Measurements from ENCODE around the gene ACOT2. TPM values are rescaled to one million over a fixed set of nuclear protein-coding genes. Genes with fewer than 3 reads are reported as not detected.

ACOT2 gene
- total and polyA plus RNA-seq, 8 donors, result 24.4 to 44.5 (median 29.1) TPM

GRCh38 chr14:73620268-73620667 lies 51.3 kb downstream of the ACOT2 start:
- Histone ChIP-seq H3K9me3 (no peaks in the 10 kb centered on the region), H3K27me3 (no peaks in the 10 kb centered on the region), H3K27ac (no peak overlapping the region), H3K4me1 (no peaks in the 10 kb centered on the region), H3K36me3 (no peaks in the 10 kb centered on the region), H3K4me3 (no peak overlapping the region)
- DNase-seq (no peak), ATAC-seq (no peak)
- no peak for TF ChIP-seq CTCF (IDR thresholded peaks at IDR 0.05)
- intact Hi-C loops (cut with DNase I), result no loop called here

GRCh38 chr14:73623504-73624054 lies 54.6 kb downstream of the ACOT2 start:
- H3K36me3 ChIP-seq, result no peaks in the 10 kb centered on the region
- H3K4me3 ChIP-seq, result no peak overlapping the region
- DNase-seq (no peak), ATAC-seq (no peak)
- H3K27ac ChIP-seq, result no peak overlapping the region
- no peaks in the 10 kb centered on the region for H3K27me3 ChIP-seq
- TF ChIP-seq CTCF (IDR thresholded peaks at IDR 0.05), result no peak
- H3K9me3 ChIP-seq, result no peaks in the 10 kb centered on the region
- intact Hi-C loops (cut with DNase I), result no loop called here
- H3K4me1 ChIP-seq, result no peaks in the 10 kb centered on the region

Other genes with a start within 250 kb of the ACOT2 start
- gene NUMB, start 110.7 kb upstream of the ACOT2 start, total RNA-seq, result 100 to 1,000 TPM in 1 of 2 donors, 10 to 100 TPM in 1; 95.1 to 121 TPM
- 100 to 1,000 TPM in 4 of 6 donors, 10 to 100 TPM in 2; 91.0 to 111 (median 105) TPM for gene NUMB, start 110.7 kb upstream of the ACOT2 start, polyA plus RNA-seq (ENCODE audit: insufficient read length in 6 of 6)
- 10 to 100 TPM; 11.9 to 14.7 TPM for gene RIOX1, start 78.3 kb upstream of the ACOT2 start, total RNA-seq
- gene RIOX1, start 78.3 kb upstream of the ACOT2 start, polyA plus RNA-seq (ENCODE audit: insufficient read length in 6 of 6), result 1 to 10 TPM; 6.2 to 9.8 (median 8.5) TPM
- 10 to 100 TPM; 11.5 to 13.6 TPM for gene ACOT1, start 32.1 kb upstream of the ACOT2 start, total RNA-seq
- gene ACOT1, start 32.1 kb upstream of the ACOT2 start, polyA plus RNA-seq (ENCODE audit: insufficient read length in 6 of 6), result 1 to 10 TPM; 1.6 to 4.3 (median 2.4) TPM
- under 1 TPM; 0.41 to 0.63 TPM for gene HEATR4, start 10.3 kb upstream of the ACOT2 start, total RNA-seq
- 1 to 10 TPM; 1.3 to 1.7 (median 1.5) TPM for gene HEATR4, start 10.3 kb upstream of the ACOT2 start, polyA plus RNA-seq (ENCODE audit: insufficient read length in 6 of 6)
- gene ACOT4, start 22.7 kb downstream of the ACOT2 start, total RNA-seq, result 1 to 10 TPM; 2.7 to 4.8 TPM
- gene ACOT4, start 22.7 kb downstream of the ACOT2 start, polyA plus RNA-seq (ENCODE audit: insufficient read length in 6 of 6), result under 1 TPM; 0.53 to 0.85 (median 0.72) TPM
- not detected for gene ACOT6, start 43.3 kb downstream of the ACOT2 start, total RNA-seq
- gene ACOT6, start 43.3 kb downstream of the ACOT2 start, polyA plus RNA-seq (ENCODE audit: insufficient read length in 6 of 6), result not detected
- 10 to 100 TPM; 14.8 to 15.0 TPM for gene DNAL1, start 75.8 kb downstream of the ACOT2 start, total RNA-seq
- gene DNAL1, start 75.8 kb downstream of the ACOT2 start, polyA plus RNA-seq (ENCODE audit: insufficient read length in 6 of 6), result 10 to 100 TPM; 14.6 to 19.5 (median 17.6) TPM
- 10 to 100 TPM; 30.8 to 32.4 TPM for gene PNMA1, start 145.2 kb downstream of the ACOT2 start, total RNA-seq
- gene PNMA1, start 145.2 kb downstream of the ACOT2 start, polyA plus RNA-seq (ENCODE audit: insufficient read length in 6 of 6), result 10 to 100 TPM; 43.8 to 56.3 (median 49.3) TPM

Measured in left lung (tissue), 10 donors.